Stomach (tissue), 9 donors: ENCODE measurements around the gene DLG2. TPM values are rescaled to one million over a fixed set of nuclear protein-coding genes. Genes with fewer than 3 reads are reported as not detected.

Experiments
- DNase-seq, 2 donors: peaks; one replicate each; pipeline versions ENCODE4 v3.0.0 to v3.0.0-alpha.2; 2013 to 2019
- H3K27ac ChIP-seq, 5 donors: fragments of 200-600 bp in 4 of 5; sonication (generic) in 4 of 5; one replicate each; pipeline ENCODE4 v1.5.1; 2013 to 2019; ENCODE audit warnings: mild to moderate bottlenecking in 1 of 5, moderate library complexity in 1 of 5
- H3K27me3 ChIP-seq, 3 donors: fragments of 200-600 bp; sonication (generic); one replicate each; pipeline ENCODE4 v1.5.1; 2017 to 2019; ENCODE audit warnings: mixed run types in 1 of 3
- H3K36me3 ChIP-seq, 4 donors: fragments of 200-600 bp; sonication (generic); 1 replicate in 3 of 4; 2 replicates in 1 of 4; pipeline ENCODE4 v1.5.1; 2016 to 2019
- H3K4me1 ChIP-seq, 4 donors: fragments of 200-600 bp; sonication (generic); one replicate each; pipeline ENCODE4 v1.5.1; 2016 to 2019
- H3K4me3 ChIP-seq, 4 donors: fragments of 200-600 bp; sonication (generic) in 3 of 4; one replicate each; pipeline ENCODE4 v1.5.1; 2016 to 2019; ENCODE audit warnings: mild to moderate bottlenecking in 1 of 4
- H3K9me3 ChIP-seq, 4 donors: fragments of 200-600 bp; sonication (generic); one replicate each; pipeline ENCODE4 v1.5.1; 2016 to 2019
- CTCF ChIP-seq, 7 experiments: fragments of 450-650 bp in 4 of 7; fragments of 200-600 bp in 3 of 7; sonication (generic) in 3 of 7; IDR thresholded peaks; one replicate each; pipeline ENCODE4 v1.5.1; 2016 to 2019; ENCODE audit warnings: antibody characterized with exemption in 7 of 7, control low read depth in 2 of 7, mild to moderate bottlenecking in 1 of 7
- EP300 ChIP-seq: sonication (generic); formaldehyde crosslinking; IDR thresholded peaks from one replicate; pipeline ENCODE4 v1.6.1; 2017; ENCODE audit warnings: antibody characterized with exemption
- POLR2A ChIP-seq, 4 donors: fragments of 450-650 bp; IDR thresholded peaks; one replicate each; pipeline ENCODE4 v1.6.1; 2016; ENCODE audit warnings: antibody characterized with exemption in 4 of 4, control low read depth in 2 of 4, mild to moderate bottlenecking in 1 of 4, moderate library complexity in 1 of 4
- POLR2AphosphoS5 ChIP-seq, 3 donors: sonication (generic); formaldehyde crosslinking; IDR thresholded peaks; one replicate each; pipeline ENCODE4 v1.6.1; 2016; ENCODE audit warnings: antibody characterized with exemption in 3 of 3
- WGBS, 5 donors: extraction: QIAGEN DNeasy Blood & Tissue Kit in 3 of 5; methylation state at CpG; one replicate each; pipeline versions ENCODE4 v1.1.5 to v1.1.7; 2013 to 2018; 5-methylcytosine and 5-hydroxymethylcytosine counted together
- intact Hi-C: fragments of 100-400 bp; cut with DNase I; formaldehyde crosslinking; loops from one replicate; pipeline ENCODE4 v1.15.1; 2023; ENCODE audit warnings: low total_unique reads
- polyA plus RNA-seq, 3 donors: library from polyadenylated mRNA; stranded (reverse); fragments of 200-250 nt; gene quantifications; one replicate each; pipeline ENCODE4 v1.2.3, GENCODE V29; 2013
- total RNA-seq, 5 donors: library from RNA; depleted of rRNA; stranded (reverse); fragments of >200 nt; gene quantifications; one replicate each; pipeline versions ENCODE4 v1.1.0 to v1.2.3, GENCODE V29; 2014 to 2016
- donor health status: healthy with polysubstance abuse.
- donor health status: Bipolar disorder and iron deficiency.
- donor health status: healthy.

Gene DLG2
- total and polyA plus RNA-seq, 8 donors, result 1.3 to 19.1 (median 3.5) TPM

DNA sequence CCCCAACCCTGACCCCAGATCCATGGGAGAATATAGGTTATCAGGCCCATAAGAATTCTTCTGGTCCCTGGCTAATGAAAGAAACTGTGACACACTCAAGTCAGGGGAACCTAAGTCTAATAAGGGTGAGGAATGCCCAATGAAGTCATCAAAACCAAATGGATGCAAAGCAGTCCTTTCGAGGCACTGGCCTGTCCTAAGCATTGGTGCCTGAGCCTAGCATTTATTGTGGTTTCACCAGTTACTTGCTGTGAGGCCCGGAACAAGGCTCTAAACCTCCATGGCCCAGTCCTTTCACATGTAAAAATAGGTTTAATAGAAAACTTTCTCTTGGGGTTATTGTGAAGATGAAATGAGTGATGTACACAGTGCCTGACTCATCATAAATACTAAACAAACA lies 712.6 kb downstream of the DLG2 start:
- intact Hi-C loops, result no loop called here
- Histone ChIP-seq H3K27me3 (no peaks in the 10 kb centered on the region), H3K27ac (no peak overlapping the region), H3K36me3 (no peaks in the 10 kb centered on the region), H3K4me1 (no peaks in the 10 kb centered on the region), H3K9me3 (peaks cover 0 to 8% (median 4%) of the 10 kb centered on the region in 4 donors), H3K4me3 (no peak overlapping the region)
- DNase-seq, result no peak
- no peak for TF ChIP-seq POLR2AphosphoS5 (IDR thresholded peaks at IDR 0.05)
- no peak for TF ChIP-seq CTCF (IDR thresholded peaks at IDR 0.05)
- TF ChIP-seq EP300, result no peak
- no peak for TF ChIP-seq POLR2A (IDR thresholded peaks at IDR 0.05)
- WGBS, 5 donors, result 79 to 92% (median 88%) methylated on average over 2 of the region's 2 CpGs

GRCh38 chr11:84909740-84910139 lies 717.4 kb downstream of the DLG2 start:
- H3K27ac ChIP-seq, result no peak overlapping the region
- TF ChIP-seq POLR2AphosphoS5 (IDR thresholded peaks at IDR 0.05) (no peak), POLR2A (IDR thresholded peaks at IDR 0.05) (no peak), CTCF (IDR thresholded peaks at IDR 0.05) (no peak), EP300 (no peak)
- no peaks in the 10 kb centered on the region for H3K36me3 ChIP-seq
- no peak for DNase-seq
- intact Hi-C loops, result no loop called here
- H3K9me3 ChIP-seq, result peaks cover 0 to 8% (median 4%) of the 10 kb centered on the region in 4 donors
- no peak overlapping the region for H3K4me3 ChIP-seq
- H3K27me3 ChIP-seq, result no peaks in the 10 kb centered on the region
- no peaks in the 10 kb centered on the region for H3K4me1 ChIP-seq
- WGBS, 5 donors, result 85 to 92% (median 89%) methylated on average over 2 of the region's 2 CpGs

GRCh38 chr11:84906995-84907394 lies 720.1 kb downstream of the DLG2 start:
- Histone ChIP-seq H3K4me1 (no peaks in the 10 kb centered on the region), H3K36me3 (no peaks in the 10 kb centered on the region), H3K27ac (no peak overlapping the region), H3K9me3 (peaks cover 0 to 4% (median under 1%) of the 10 kb centered on the region in 4 donors), H3K27me3 (no peaks in the 10 kb centered on the region), H3K4me3 (no peak overlapping the region)
- TF ChIP-seq POLR2AphosphoS5 (IDR thresholded peaks at IDR 0.05) (no peak), EP300 (no peak), CTCF (IDR thresholded peaks at IDR 0.05) (no peak), POLR2A (IDR thresholded peaks at IDR 0.05) (no peak)
- no peak for DNase-seq
- intact Hi-C loops, result no loop called here
- WGBS, 5 donors, result 39 to 46% (median 40%) methylated on average over 3 of the region's 3 CpGs

GRCh38 chr11:84905411-84905810 lies 721.7 kb downstream of the DLG2 start:
- Histone ChIP-seq H3K4me1 (no peaks in the 10 kb centered on the region), H3K27me3 (no peaks in the 10 kb centered on the region), H3K9me3 (no peaks in the 10 kb centered on the region), H3K27ac (no peak overlapping the region), H3K4me3 (no peak overlapping the region), H3K36me3 (no peaks in the 10 kb centered on the region)
- TF ChIP-seq EP300 (no peak), POLR2AphosphoS5 (IDR thresholded peaks at IDR 0.05) (no peak), POLR2A (IDR thresholded peaks at IDR 0.05) (no peak), CTCF (IDR thresholded peaks at IDR 0.05) (no peak)
- intact Hi-C loops, result no loop called here
- WGBS, 5 donors, result 11 to 30% (median 17%) methylated on average over 1 of the region's 1 CpG
- peak in 1 of 2 donors; percentile 17 for DNase-seq
